IMR-90 (cell line): Measurements from ENCODE around the gene PPP1R27. TPM values are rescaled to one million over a fixed set of nuclear protein-coding genes. Genes with fewer than 3 reads are reported as not detected.

Experiments used
- ATAC-seq: fragments of 200-7000 bp; cut with Tn5 transposase; 2 replicates; pipeline ENCODE4 v1.9.1; 2020; ENCODE audit warnings: low read depth, mild to moderate bottlenecking, moderate library complexity
- BruUV-seq: library from RNA; stranded (reverse); fragments of 400-500 nt; replicated peaks from 2 replicates; lab custom pipeline; 2021; lab: Mats Ljungman, UMichigan
- CTCF ChIA-PET: fragments of 300-600 bp; formaldehyde crosslinking; extraction: SDS; loops from one replicate; lab custom pipeline; 2021; ENCODE audit warnings: antibody characterized with exemption; lab: Yijun Ruan, JAX
- POLR2A ChIA-PET: fragments of 300-600 bp; sonication (Branson Sonifier 250); formaldehyde crosslinking; loops from one replicate; lab custom pipeline; 2022; ENCODE audit warnings: antibody characterized with exemption; ENCODE audit not compliant: unreplicated experiment; lab: Charles Lee
- DNase-seq: peaks from one replicate; pipeline ENCODE4 v3.0.0; 2013
- H2AFZ ChIP-seq: replicated peaks from 2 replicates; pipeline ENCODE3; 2013; ENCODE audit warnings: low read length, mild to moderate bottlenecking; ENCODE audit not compliant: poor library complexity
- H2AK5ac ChIP-seq: 2 replicates; pipeline ENCODE4 v1.6.1; 2013; ENCODE audit warnings: low read depth, low read length, inconsistent platforms
- H2AK9ac ChIP-seq: replicated peaks from 2 replicates; pipeline ENCODE3; 2013; ENCODE audit warnings: mild to moderate bottlenecking, low read depth, low read length, moderate library complexity; ENCODE audit not compliant: poor library complexity
- H2BK120ac ChIP-seq: 2 replicates; pipeline ENCODE4 v1.6.1; 2013; ENCODE audit warnings: low read depth, low read length, inconsistent platforms
- H2BK15ac ChIP-seq: 3 replicates; pipeline ENCODE4 v1.6.1; 2013; ENCODE audit warnings: low read depth, low read length, inconsistent platforms
- H2BK20ac ChIP-seq: 2 replicates; pipeline ENCODE4 v1.6.1; 2013; ENCODE audit warnings: low read depth, mild to moderate bottlenecking, inconsistent platforms, low read length, moderate library complexity
- H2BK5ac ChIP-seq: 2 replicates; pipeline ENCODE4 v1.6.1; 2013; ENCODE audit warnings: mild to moderate bottlenecking, low read depth, low read length, inconsistent platforms; ENCODE audit not compliant: poor library complexity, severe bottlenecking
- H3K14ac ChIP-seq: replicated peaks from 2 replicates; pipeline ENCODE4 v1.6.1; 2013; ENCODE audit warnings: low read depth, low read length, inconsistent platforms
- H3K18ac ChIP-seq: 2 replicates; pipeline ENCODE4 v1.6.1; 2013; ENCODE audit warnings: low read depth, low read length, control low read depth
- H3K23ac ChIP-seq: 2 replicates; pipeline ENCODE4 v1.6.1; 2013; ENCODE audit warnings: low read depth, low read length, inconsistent platforms
- H3K27ac ChIP-seq: 2 replicates; pipeline ENCODE4 v1.5.1; 2013; ENCODE audit warnings: mild to moderate bottlenecking, control low read depth, low read length; ENCODE audit not compliant: insufficient read depth
- H3K27me3 ChIP-seq: 2 replicates; pipeline ENCODE4 v1.6.1; 2013; ENCODE audit warnings: low read length; ENCODE audit not compliant: control insufficient read depth, insufficient read depth
- H3K36me3 ChIP-seq: 2 replicates; pipeline ENCODE4 v1.6.1; 2013; ENCODE audit warnings: low read length, mixed read lengths; ENCODE audit not compliant: control insufficient read depth, insufficient read depth
- H3K4ac ChIP-seq: 2 replicates; pipeline ENCODE4 v1.6.1; 2013; ENCODE audit warnings: low read depth, low read length, inconsistent platforms
- H3K4me1 ChIP-seq: 2 replicates; pipeline ENCODE4 v1.6.1; 2013; ENCODE audit warnings: low read length, mixed read lengths; ENCODE audit not compliant: control insufficient read depth, insufficient read depth
- H3K4me2 ChIP-seq: 2 replicates; pipeline ENCODE4 v1.6.1; 2013; ENCODE audit warnings: low read depth, mild to moderate bottlenecking, control low read depth, low read length, moderate library complexity
- H3K4me3 ChIP-seq: 2 replicates; pipeline ENCODE4 v1.5.1; 2013; ENCODE audit warnings: low read depth, mild to moderate bottlenecking, control low read depth, low read length, moderate library complexity; ENCODE audit not compliant: insufficient read depth
- H3K56ac ChIP-seq: 2 replicates; pipeline ENCODE4 v1.6.1; 2013; ENCODE audit warnings: low read length, inconsistent platforms; ENCODE audit not compliant: insufficient read depth; ENCODE audit errors: extremely low read depth
- H3K79me1 ChIP-seq, 2 experiments: 2 replicates each; pipeline ENCODE4 v1.6.1; 2013; ENCODE audit warnings: low read length in 2 of 2, inconsistent platforms in 1 of 2, low read depth in 1 of 2
- H3K9ac ChIP-seq: 2 replicates; pipeline ENCODE4 v1.6.1; 2013; ENCODE audit warnings: low read depth, low read length, control low read depth
- H3K9me1 ChIP-seq: 2 replicates; pipeline ENCODE4 v1.6.1; 2013; ENCODE audit warnings: low read length, inconsistent platforms; ENCODE audit not compliant: insufficient read depth
- H3K9me3 ChIP-seq: 2 replicates; pipeline ENCODE4 v1.6.1; 2013; ENCODE audit warnings: low read length; ENCODE audit not compliant: control insufficient read depth, insufficient read depth
- H4K20me1 ChIP-seq: 2 replicates; pipeline ENCODE4 v1.6.1; 2013; ENCODE audit warnings: low read length, inconsistent platforms; ENCODE audit not compliant: insufficient read depth
- H4K5ac ChIP-seq: 2 replicates; pipeline ENCODE4 v1.6.1; 2013; ENCODE audit warnings: mild to moderate bottlenecking, low read depth, low read length, control low read depth
- H4K8ac ChIP-seq, 2 experiments: 2 replicates each; pipeline ENCODE4 v1.6.1; 2013; ENCODE audit warnings: low read depth in 2 of 2, low read length in 2 of 2, control low read depth in 1 of 2, inconsistent platforms in 1 of 2
- H4K91ac ChIP-seq: 2 replicates; pipeline ENCODE4 v1.6.1; 2013; ENCODE audit warnings: low read depth, low read length, inconsistent platforms; ENCODE audit not compliant: insufficient read depth
- BHLHE40 ChIP-seq: fragments of 150-350 bp; IDR thresholded peaks from 2 replicates; pipeline ENCODE4 v1.6.1; 2016; ENCODE audit warnings: mild to moderate bottlenecking, low read depth, low read length
- CEBPB ChIP-seq: IDR thresholded peaks from 2 replicates; pipeline ENCODE4 v1.6.1; 2012; ENCODE audit warnings: low read depth, low read length, improper control_type of control experiment
- CTCF ChIP-seq: conservative IDR thresholded peaks from 2 replicates; pipeline ENCODE4 v1.5.1; 2012; ENCODE audit warnings: mild to moderate bottlenecking, low read depth, low read length, improper control_type of control experiment
- FOS ChIP-seq: fragments of 150-350 bp; IDR thresholded peaks from 2 replicates; pipeline ENCODE4 v1.6.1; 2016; ENCODE audit warnings: low read depth, low read length
- MAFK ChIP-seq: IDR thresholded peaks from 2 replicates; pipeline ENCODE4 v1.6.1; 2012; ENCODE audit warnings: low read depth, low read length, improper control_type of control experiment
- MAZ ChIP-seq: IDR thresholded peaks from 2 replicates; pipeline ENCODE4 v1.6.1; 2012; ENCODE audit warnings: low read depth, mild to moderate bottlenecking, low read length, improper control_type of control experiment, moderate library complexity, borderline replicate concordance
- MXI1 ChIP-seq: IDR thresholded peaks from 2 replicates; pipeline ENCODE4 v1.6.1; 2012; ENCODE audit warnings: low read depth, mild to moderate bottlenecking, low read length, moderate library complexity, borderline replicate concordance
- NFE2L2 ChIP-seq: fragments of 150-350 bp; IDR thresholded peaks from 2 replicates; pipeline ENCODE4 v1.6.1; 2016; ENCODE audit warnings: low read depth, mild to moderate bottlenecking, low read length
- POLR2A ChIP-seq: IDR thresholded peaks from 2 replicates; pipeline ENCODE4 v1.6.1; 2012; ENCODE audit warnings: mild to moderate bottlenecking, low read depth, low read length
- RAD21 ChIP-seq: IDR thresholded peaks from 2 replicates; pipeline ENCODE4 v1.6.1; 2012; ENCODE audit warnings: low read length, improper control_type of control experiment
- RCOR1 ChIP-seq: IDR thresholded peaks from 2 replicates; pipeline ENCODE4 v1.6.1; 2012; ENCODE audit warnings: mild to moderate bottlenecking, low read length, improper control_type of control experiment; ENCODE audit not compliant: insufficient replicate concordance
- RFX5 ChIP-seq: IDR thresholded peaks from 2 replicates; pipeline ENCODE4 v1.8.0; 2012; ENCODE audit warnings: low read depth, mild to moderate bottlenecking, low read length, moderate library complexity
- SMC3 ChIP-seq: fragments of 150-350 bp; IDR thresholded peaks from 2 replicates; pipeline ENCODE4 v1.6.1; 2016; ENCODE audit warnings: low read depth, mild to moderate bottlenecking, antibody characterized with exemption, low read length, moderate library complexity
- USF2 ChIP-seq: fragments of 150-350 bp; IDR thresholded peaks from 2 replicates; pipeline ENCODE4 v1.6.1; 2017; ENCODE audit warnings: mild to moderate bottlenecking, antibody characterized with exemption, low read length, low read depth
- WGBS, 2 experiments: methylation state at CpG; one replicate each; pipeline versions ENCODE4 v1.1.5 to v1.1.7; 2013; ENCODE audit warnings: missing lambda C conversion rate in 2 of 2; ENCODE audit not compliant: insufficient read length in 1 of 2; ENCODE audit errors: extremely low coverage in 2 of 2; 5-methylcytosine and 5-hydroxymethylcytosine counted together
- dilution Hi-C: fragments of 300-500 bp; cut with HindIII; formaldehyde crosslinking; loops from one replicate; pipeline ENCODE4 v1.14.3; 2018; ENCODE audit warnings: low sequenced_read_pairs; ENCODE audit not compliant: unreplicated experiment
- in situ Hi-C: fragments of 300-500 bp; cut with MboI; formaldehyde crosslinking; loops from 3 replicates; pipeline ENCODE4 v1.14.3; 2019; ENCODE audit warnings: low sequenced_read_pairs, inconsistent platforms, mixed read lengths
- intact Hi-C: fragments of 100-400 bp; cut with micrococcal nuclease; formaldehyde crosslinking; loops from 2 replicates; pipeline ENCODE4 v1.10.0; 2022
- polyA plus RNA-seq, 3 experiments: library from polyadenylated mRNA; depleted of rRNA; stranded (reverse); fragments of >200 nt; gene quantifications; 2 replicates each; pipeline ENCODE4 v1.2.3, GENCODE V29; 2012; ENCODE audit warnings: low replicate concordance in 1 of 3
- total RNA-seq: library from RNA; depleted of rRNA; stranded (reverse); fragments of >200 nt; gene quantifications from 2 replicates; pipeline ENCODE4 v1.2.3, GENCODE V29; 2012
- TF ChIP-seq, protein P1 (sequence below): fragments of 150-350 bp; IDR thresholded peaks from 2 replicates; pipeline ENCODE4 v1.6.1; 2016; ENCODE audit warnings: low read depth, mild to moderate bottlenecking, low read length, moderate library complexity, borderline replicate concordance

The PPP1R27 gene
- total and polyA plus RNA-seq, 2 of the 4 experiments (the other 2 are of a cell fraction) = 0.21 TPM; not detected in 1

GRCh38 chr17:81812571-81813370 lies 22.1 kb downstream of the PPP1R27 start:
- dilution Hi-C loops = no loop called here
- no peaks in the 10 kb centered on the region for H3K79me1 ChIP-seq
- no peak overlapping the region for H3K4ac ChIP-seq
- H2BK15ac ChIP-seq = no peak overlapping the region
- ChIA-PET POLR2A (no interaction called here), CTCF (no interaction called here)
- peaks cover 27% of the 10 kb centered on the region; the same call in 1 of the 2 replicates for H3K27me3 ChIP-seq
- intact Hi-C loops = no loop called here
- H3K4me2 ChIP-seq = no peak overlapping the region
- H2BK5ac ChIP-seq = no peak overlapping the region
- no peak overlapping the region for H3K14ac ChIP-seq
- H2BK20ac ChIP-seq = no peak overlapping the region
- peak overlapping the region; percentile 23 for H2AFZ ChIP-seq
- H2AK5ac ChIP-seq = no peak overlapping the region
- BruUV-seq = no TSS peak
- no peak overlapping the region for H3K9ac ChIP-seq
- DNase-seq (no peak), ATAC-seq (no peak)
- H2BK120ac ChIP-seq = no peak overlapping the region
- H4K91ac ChIP-seq = no peak overlapping the region
- 0 out of 2 replicates have a peak, but pooled peaks cover 3% of the 10 kb centered on the region for H3K9me1 ChIP-seq
- H3K56ac ChIP-seq = no peak overlapping the region
- H3K4me1 ChIP-seq = peaks cover 9% of the 10 kb centered on the region; the same call in 1 of the 2 replicates
- H4K5ac ChIP-seq = no peak overlapping the region
- H3K27ac ChIP-seq = no peak overlapping the region
- H3K23ac ChIP-seq = no peak overlapping the region
- no peak overlapping the region for H3K4me3 ChIP-seq
- no peak for TF ChIP-seq MAZ
- no peak for TF ChIP-seq MAFK
- no peak for TF ChIP-seq POLR2A
- no peak for TF ChIP-seq RAD21
- TF ChIP-seq SMC3 = no peak
- TF ChIP-seq CTCF = no peak
- no peak for TF ChIP-seq NFE2L2
- no peak for TF ChIP-seq CEBPB
- no peak for TF ChIP-seq BHLHE40
- no peak for TF ChIP-seq USF2
- no peak for TF ChIP-seq RCOR1
- TF ChIP-seq RFX5 = no peak
- TF ChIP-seq MXI1 = no peak
- no peak for TF ChIP-seq FOS
- TF ChIP-seq, protein P1, sequence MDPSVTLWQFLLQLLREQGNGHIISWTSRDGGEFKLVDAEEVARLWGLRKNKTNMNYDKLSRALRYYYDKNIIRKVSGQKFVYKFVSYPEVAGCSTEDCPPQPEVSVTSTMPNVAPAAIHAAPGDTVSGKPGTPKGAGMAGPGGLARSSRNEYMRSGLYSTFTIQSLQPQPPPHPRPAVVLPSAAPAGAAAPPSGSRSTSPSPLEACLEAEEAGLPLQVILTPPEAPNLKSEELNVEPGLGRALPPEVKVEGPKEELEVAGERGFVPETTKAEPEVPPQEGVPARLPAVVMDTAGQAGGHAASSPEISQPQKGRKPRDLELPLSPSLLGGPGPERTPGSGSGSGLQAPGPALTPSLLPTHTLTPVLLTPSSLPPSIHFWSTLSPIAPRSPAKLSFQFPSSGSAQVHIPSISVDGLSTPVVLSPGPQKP = no peak
- no peaks in the 10 kb centered on the region; the same call in 1 of the 2 replicates for H4K20me1 ChIP-seq
- in situ Hi-C loops = no loop called here
- no peaks in the 10 kb centered on the region for H3K36me3 ChIP-seq
- H2AK9ac ChIP-seq = no peak overlapping the region
- peaks cover 3% of the 10 kb centered on the region; the same call in 1 of the 2 replicates for H3K9me3 ChIP-seq
- H4K8ac ChIP-seq = no peak overlapping the region
- H3K18ac ChIP-seq = no peak overlapping the region
- WGBS, 2 experiments = 74% methylated on average over 16 of the region's 45 CpGs; no CpG with 5 or more reads in 1 of the 2 experiments
